ENCODE results near the gene TIPRL. TPM values are rescaled to one million over a fixed set of nuclear protein-coding genes. Genes with fewer than 3 reads are reported as not detected.

Gene TIPRL
- total and polyA plus RNA-seq, 9 of the 15 experiments (the other 6 are each of a cell fraction or from before 2014, with no cell fraction given) = 41.4 to 90.2 (median 69.9) TPM

- Histone ChIP-seq H2AFZ (ENCODE audit: low read depth, low read length) (peak overlapping the region; percentile 90), H3K9ac (ENCODE audit: insufficient read depth in 1 of 2, low read depth in 2 of 2, low read length in 2 of 2) (peak overlapping the region in 1 of 2 experiments; percentile 81; a peak in 2 of 4 replicates), H3K9me1 (ENCODE audit: control insufficient read depth, insufficient read depth, low read length) (no peaks in the 10 kb centered on the region), H3K9me3 (replicated peaks; ENCODE audit: control insufficient read depth, insufficient read depth, low read depth, low read length) (no peaks in the 10 kb centered on the region), H3K27me3 (ENCODE audit: control insufficient read depth in 2 of 2, insufficient read depth in 2 of 2, low read length in 2 of 2) (peaks cover 2 to 18% of the 10 kb centered on the region in 2 experiments; a peak in 3 of 5 replicates), H3K4me3 (peak overlapping the region; percentile 20; the same call in 1 of the 2 replicates), H3K27ac (ENCODE audit: extremely low read depth, low read depth, low read length) (no peak overlapping the region), H3K79me2 (ENCODE audit: control insufficient read depth, insufficient read depth, low read length) (no peaks in the 10 kb centered on the region), H3K4me1 (replicated peaks in 1 of 2; ENCODE audit: control insufficient read depth in 2 of 2, insufficient read depth in 2 of 2, low read length in 2 of 2) (peaks cover 17 to 19% of the 10 kb centered on the region in 2 experiments; a peak in 4 of 5 replicates), H4K20me1 (replicated peaks; ENCODE audit: control insufficient read depth, insufficient read depth, low read length) (no peaks in the 10 kb centered on the region), H3K36me3 (ENCODE audit: control insufficient read depth, insufficient read depth, low read length) (no peaks in the 10 kb centered on the region), H3K4me2 (ENCODE audit: insufficient read depth, low read length) (peak overlapping the region; percentile 60; the same call in 1 of the 2 replicates)
- POLR2A ChIA-PET = interaction anchor here (0.6 to 1.4 kb wide), 3 partner anchors 13 to 36 kb away, joined by 3 to 4 read pairs (median 3); no protein-coding TSS in a partner anchor
- TF ChIP-seq CAMTA2 (CRISPR knock-in tag; conservative IDR thresholded peaks at IDR 0.05) (no peak), CLOCK (CRISPR knock-in tag; IDR thresholded peaks at IDR 0.05; ENCODE audit: borderline replicate concordance) (no peak), CREB5 (CRISPR knock-in tag; IDR thresholded peaks at IDR 0.05) (no peak), SIRT6 (IDR thresholded peaks at IDR 0.05; ENCODE audit: low read depth, low read length) (no peak), ZNF354B (CRISPR knock-in tag; IDR thresholded peaks at IDR 0.05) (no peak), HNRNPL (IDR thresholded peaks at IDR 0.05; ENCODE audit: low read depth, low read length) (no peak), ZFP1 (CRISPR knock-in tag; IDR thresholded peaks at IDR 0.05) (no peak), ZSCAN32 (CRISPR knock-in tag; IDR thresholded peaks at IDR 0.05) (no peak), ZFP30 (CRISPR knock-in tag; IDR thresholded peaks at IDR 0.05; ENCODE audit: borderline replicate concordance) (no peak), CBX3 (IDR thresholded peaks at IDR 0.05; ENCODE audit: borderline replicate concordance in 1 of 2, low read length in 2 of 2) (no peak), L3MBTL2 (IDR thresholded peaks at IDR 0.05) (no peak), PURB (CRISPR knock-in tag; IDR thresholded peaks at IDR 0.05; ENCODE audit: low read depth) (no peak), MECOM (CRISPR knock-in tag; IDR thresholded peaks at IDR 0.05) (no peak), BMI1 (IDR thresholded peaks at IDR 0.05; ENCODE audit: low read length) (no peak)
- in situ Hi-C loops (cut with MboI) = no loop called here
- DNase-seq (ENCODE audit: extremely low read depth in 1 of 4, low spot score in 3 of 4) = no peak
- WGBS (ENCODE audit: insufficient coverage, low coverage, missing lambda C conversion rate) = 59% methylated on average over 6 of the region's 6 CpGs
- peak; percentile 5; the same call in 2 of the 3 replicates for ATAC-seq
- intact Hi-C loops (cut with micrococcal nuclease) = no loop called here
- CTCF ChIA-PET (ENCODE audit: low intra/inter-chr PET ratio) = interaction anchor here (0.6 kb wide), 1 partner anchor 192 kb away, joined by 4 read pairs; no protein-coding TSS in a partner anchor
- BruUV-seq (replicated peaks) = no TSS peak
- no peak for FAIRE-seq
Observed at GRCh38 chr1:168137515-168137821, 41.3 kb upstream of the TIPRL start.
